Naive B cell (primary cell): ENCODE data around the gene RAB31. TPM values are rescaled to one million over a fixed set of nuclear protein-coding genes. Genes with fewer than 3 reads are reported as not detected.

Source experiments
- ATAC-seq, 2 donors: fragments of 150-1000 bp; cut with Tn5 transposase; 2 replicates each; pipeline ENCODE4 v1.10.0; 2021; ENCODE audit warnings: low read depth in 2 of 2, mild to moderate bottlenecking in 2 of 2, moderate library complexity in 2 of 2
- DNase-seq: peaks from one replicate; pipeline ENCODE4 v3.0.0; 2022
- H3K27ac Mint-ChIP-seq, 6 donors: one replicate each; pipeline ENCODE4 v1.8.0; 2020 to 2022; ENCODE audit warnings: mild to moderate bottlenecking in 6 of 6, mixed read lengths in 6 of 6, moderate library complexity in 5 of 6, inconsistent platforms in 2 of 6
- H3K27me3 Mint-ChIP-seq, 3 donors: one replicate each; pipeline ENCODE4 v1.8.0; 2021 to 2022; ENCODE audit warnings: mixed read lengths in 3 of 3, mild to moderate bottlenecking in 1 of 3
- H3K36me3 Mint-ChIP-seq, 2 donors: one replicate each; pipeline ENCODE4 v1.8.0; 2020 to 2022; ENCODE audit warnings: mixed read lengths in 2 of 2, inconsistent platforms in 1 of 2, mild to moderate bottlenecking in 1 of 2
- H3K4me1 Mint-ChIP-seq, 3 donors: one replicate each; pipeline ENCODE4 v1.8.0; 2020 to 2022; ENCODE audit warnings: mixed read lengths in 3 of 3, inconsistent platforms in 1 of 3, mild to moderate bottlenecking in 1 of 3, moderate library complexity in 1 of 3
- H3K4me3 Mint-ChIP-seq, 8 donors: one replicate each; pipeline ENCODE4 v1.8.0; 2020 to 2022; ENCODE audit warnings: mild to moderate bottlenecking in 8 of 8, mixed read lengths in 8 of 8, moderate library complexity in 8 of 8, inconsistent platforms in 2 of 8
- H3K9me3 Mint-ChIP-seq, 7 donors: one replicate each; pipeline ENCODE4 v1.8.0; 2020 to 2022; ENCODE audit warnings: mixed read lengths in 7 of 7, mild to moderate bottlenecking in 5 of 7, inconsistent platforms in 2 of 7, moderate library complexity in 1 of 7
- polyA plus RNA-seq, 6 donors: library from polyadenylated mRNA; unstranded; fragments of 300-500 nt; fragmentation: Illumina TruSeq; gene quantifications; one replicate each; pipeline ENCODE4 v1.2.3, GENCODE V29; 2021; ENCODE audit warnings: low read depth in 6 of 6

The RAB31 gene
- polyA plus RNA-seq, 6 donors from 2014 or later, result 20.7 to 66.5 (median 38.6) TPM

- Mint-ChIP-seq H3K27me3 (peaks cover 0 to 12% (median 0%) of the 10 kb centered on the region in 3 donors), H3K4me3 (no peak overlapping the region), H3K4me1 (peaks cover 0 to 6% (median 0%) of the 10 kb centered on the region in 3 donors), H3K9me3 (peaks cover 0 to 8% (median 4%) of the 10 kb centered on the region in 7 donors), H3K36me3 (peaks cover 0 to 20% of the 10 kb centered on the region in 2 donors), H3K27ac (no peak overlapping the region)
- ATAC-seq (no peak), DNase-seq (no peak)
Observed at GRCh38 chr18:9787712-9788111, 79.6 kb downstream of the RAB31 start.

- peaks cover 0 to 2% (median 0%) of the 10 kb centered on the region in 3 donors for H3K4me1 Mint-ChIP-seq
- H3K27me3 Mint-ChIP-seq, result peaks cover 0 to 12% (median 0%) of the 10 kb centered on the region in 3 donors
- no peak overlapping the region for H3K27ac Mint-ChIP-seq
- H3K9me3 Mint-ChIP-seq, result peaks cover 0 to 8% (median 4%) of the 10 kb centered on the region in 7 donors
- no peak overlapping the region for H3K4me3 Mint-ChIP-seq
- DNase-seq, result no peak
- ATAC-seq, result no peak
- peaks cover 0 to 22% of the 10 kb centered on the region in 2 donors for H3K36me3 Mint-ChIP-seq
Observed at GRCh38 chr18:9788140-9788539, 80.0 kb downstream of the RAB31 start.

- H3K9me3 Mint-ChIP-seq, result peaks cover 0 to 8% (median 4%) of the 10 kb centered on the region in 7 donors
Observed at GRCh38 chr18:9788860-9789259, 80.8 kb downstream of the RAB31 start.

GRCh38 chr18:9790261-9790660, 82.2 kb downstream of the RAB31 start:
- no peak for ATAC-seq
- H3K27ac Mint-ChIP-seq, result peak overlapping the region in 1 of 6 donors; percentile 11
- peaks cover 0 to 15% of the 10 kb centered on the region in 2 donors for H3K36me3 Mint-ChIP-seq
- no peak overlapping the region for H3K4me3 Mint-ChIP-seq
- no peak for DNase-seq
- peaks cover 0 to 8% (median 4%) of the 10 kb centered on the region in 7 donors for H3K9me3 Mint-ChIP-seq
- H3K27me3 Mint-ChIP-seq, result peaks cover 0 to 12% (median 0%) of the 10 kb centered on the region in 3 donors
- no peaks in the 10 kb centered on the region for H3K4me1 Mint-ChIP-seq

More at GRCh38 chr18:9788860-9789259, 80.8 kb downstream of the RAB31 start:
- Mint-ChIP-seq H3K4me3 (no peak overlapping the region), H3K4me1 (no peaks in the 10 kb centered on the region), H3K36me3 (peaks cover 0 to 22% of the 10 kb centered on the region in 2 donors), H3K27me3 (peaks cover 0 to 12% (median 0%) of the 10 kb centered on the region in 3 donors), H3K27ac (no peak overlapping the region)
- DNase-seq, result no peak
- no peak for ATAC-seq

- H3K4me3 Mint-ChIP-seq, result no peak overlapping the region
- H3K4me1 Mint-ChIP-seq, result no peaks in the 10 kb centered on the region
- peaks cover 0 to 6% (median 0%) of the 10 kb centered on the region in 3 donors for H3K27me3 Mint-ChIP-seq
- ATAC-seq, result no peak
- peaks cover 0 to 7% of the 10 kb centered on the region in 2 donors for H3K36me3 Mint-ChIP-seq
- DNase-seq, result no peak
- peaks cover 0 to 8% (median 4%) of the 10 kb centered on the region in 7 donors for H3K9me3 Mint-ChIP-seq
- no peak overlapping the region for H3K27ac Mint-ChIP-seq
Observed at GRCh38 chr18:9791991-9792390, 83.9 kb downstream of the RAB31 start.

GRCh38 chr18:9792565-9793245, 84.6 kb downstream of the RAB31 start:
- Mint-ChIP-seq H3K4me3 (no peak overlapping the region), H3K9me3 (peaks cover 0 to 6% (median 3%) of the 10 kb centered on the region in 7 donors), H3K27ac (peak overlapping the region in 1 of 6 donors; percentile 12), H3K4me1 (no peaks in the 10 kb centered on the region), H3K27me3 (peaks cover 0 to 6% (median 0%) of the 10 kb centered on the region in 3 donors), H3K36me3 (peaks cover 0 to 7% of the 10 kb centered on the region in 2 donors)
- peak; percentile 5 for DNase-seq
- ATAC-seq, result no peak

- Mint-ChIP-seq H3K4me1 (no peaks in the 10 kb centered on the region), H3K36me3 (peaks cover 4 to 15% of the 10 kb centered on the region in 2 donors), H3K27ac (no peak overlapping the region)
Observed at GRCh38 chr18:9796011-9796410, 87.9 kb downstream of the RAB31 start.

GRCh38 chr18:9796935-9797549, 88.9 kb downstream of the RAB31 start:
- H3K36me3 Mint-ChIP-seq, result peaks cover 6 to 16% of the 10 kb centered on the region in 2 donors
- H3K4me1 Mint-ChIP-seq, result no peaks in the 10 kb centered on the region
- peaks cover 0 to 4% (median 0%) of the 10 kb centered on the region in 7 donors for H3K9me3 Mint-ChIP-seq
- H3K27ac Mint-ChIP-seq, result no peak overlapping the region
- DNase-seq (no peak), ATAC-seq (no peak)
- peaks cover 0 to 6% (median 0%) of the 10 kb centered on the region in 3 donors for H3K27me3 Mint-ChIP-seq
- H3K4me3 Mint-ChIP-seq, result peak overlapping the region in 1 of 8 donors; percentile 47

More at GRCh38 chr18:9796011-9796410, 87.9 kb downstream of the RAB31 start:
- ATAC-seq (no peak), DNase-seq (no peak)
- H3K27me3 Mint-ChIP-seq, result no peaks in the 10 kb centered on the region
- no peak overlapping the region for H3K4me3 Mint-ChIP-seq
- H3K9me3 Mint-ChIP-seq, result peaks cover 0 to 3% (median 0%) of the 10 kb centered on the region in 7 donors

GRCh38 chr18:9802175-9803062, 94.3 kb downstream of the RAB31 start:
- DNase-seq (no peak), ATAC-seq (no peak)
- peaks cover 0 to 7% (median 2%) of the 10 kb centered on the region in 7 donors for H3K9me3 Mint-ChIP-seq
- no peak overlapping the region for H3K4me3 Mint-ChIP-seq
- no peaks in the 10 kb centered on the region for H3K4me1 Mint-ChIP-seq
- peaks cover 0 to 18% (median 0%) of the 10 kb centered on the region in 3 donors for H3K27me3 Mint-ChIP-seq
- peak overlapping the region in 1 of 6 donors; percentile 79 for H3K27ac Mint-ChIP-seq
- H3K36me3 Mint-ChIP-seq, result peaks cover 16 to 19% of the 10 kb centered on the region in 2 donors

GRCh38 chr18:9803063-9803697, 95.1 kb downstream of the RAB31 start:
- H3K27me3 Mint-ChIP-seq, result peaks cover 0 to 18% (median 0%) of the 10 kb centered on the region in 3 donors
- ATAC-seq (no peak), DNase-seq (no peak)
- H3K4me3 Mint-ChIP-seq, result no peak overlapping the region
- H3K4me1 Mint-ChIP-seq, result no peaks in the 10 kb centered on the region
- H3K36me3 Mint-ChIP-seq, result peaks cover 16 to 19% of the 10 kb centered on the region in 2 donors
- peaks cover 0 to 7% (median 2%) of the 10 kb centered on the region in 7 donors for H3K9me3 Mint-ChIP-seq
- no peak overlapping the region for H3K27ac Mint-ChIP-seq

- Mint-ChIP-seq H3K9me3 (peaks cover 0 to 7% (median 2%) of the 10 kb centered on the region in 7 donors), H3K27ac (no peak overlapping the region), H3K36me3 (peaks cover 16 to 19% of the 10 kb centered on the region in 2 donors), H3K4me1 (no peaks in the 10 kb centered on the region), H3K4me3 (no peak overlapping the region), H3K27me3 (peaks cover 0 to 18% (median 0%) of the 10 kb centered on the region in 3 donors)
- no peak for ATAC-seq
- DNase-seq, result no peak
Observed at GRCh38 chr18:9803698-9804516, 95.8 kb downstream of the RAB31 start.

- H3K4me1 Mint-ChIP-seq, result no peaks in the 10 kb centered on the region
- peaks cover 0 to 18% (median 0%) of the 10 kb centered on the region in 3 donors for H3K27me3 Mint-ChIP-seq
- ATAC-seq (no peak), DNase-seq (no peak)
- H3K4me3 Mint-ChIP-seq, result no peak overlapping the region
- peaks cover 16 to 19% of the 10 kb centered on the region in 2 donors for H3K36me3 Mint-ChIP-seq
- H3K27ac Mint-ChIP-seq, result no peak overlapping the region
- H3K9me3 Mint-ChIP-seq, result peaks cover 0 to 7% (median 2%) of the 10 kb centered on the region in 7 donors
Observed at GRCh38 chr18:9804517-9805104, 96.5 kb downstream of the RAB31 start.
